GM12801 (cell line): ENCODE data around the gene MCOLN2.

Experiments
- TF ChIP-seq, protein P1 (sequence below): IDR thresholded peaks from one replicate; pipeline ENCODE4 v1.5.1; 2011; ENCODE audit warnings: control low read depth; ENCODE audit not compliant: insufficient read length; ENCODE audit errors: extremely low read depth

Gene MCOLN2

DNA sequence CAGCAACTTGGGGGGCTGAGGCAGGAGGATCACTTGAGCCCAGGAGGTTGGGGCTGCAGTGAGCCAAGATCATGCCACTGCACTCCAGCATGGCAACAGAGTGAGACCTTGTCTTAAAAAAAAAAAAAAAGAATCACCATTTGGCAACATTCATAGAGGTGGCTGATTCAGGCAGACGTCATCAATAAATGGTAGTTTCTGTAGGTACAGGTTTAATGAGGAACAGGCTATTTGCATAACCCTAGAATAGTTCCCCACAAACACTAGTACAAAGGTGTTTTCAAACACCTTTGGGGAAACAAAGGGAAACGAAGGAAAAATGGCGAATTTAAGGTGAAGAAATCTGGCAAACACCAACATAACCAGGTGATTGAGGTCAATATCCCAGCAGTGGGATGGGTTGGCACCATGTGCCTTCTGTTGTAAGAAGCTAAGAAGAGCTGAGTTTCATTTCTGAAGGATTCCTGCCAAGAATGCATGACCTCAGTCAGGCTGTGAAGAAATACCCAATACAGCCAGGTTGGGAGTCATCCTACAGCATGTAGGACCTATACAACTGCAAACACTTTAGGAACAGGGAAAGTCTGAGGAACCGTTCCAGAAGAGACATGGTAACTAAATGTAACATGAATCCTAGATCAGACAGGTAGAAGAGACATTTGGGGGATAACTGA lies 109.5 kb downstream of the MCOLN2 start:
- TF ChIP-seq, protein P1, sequence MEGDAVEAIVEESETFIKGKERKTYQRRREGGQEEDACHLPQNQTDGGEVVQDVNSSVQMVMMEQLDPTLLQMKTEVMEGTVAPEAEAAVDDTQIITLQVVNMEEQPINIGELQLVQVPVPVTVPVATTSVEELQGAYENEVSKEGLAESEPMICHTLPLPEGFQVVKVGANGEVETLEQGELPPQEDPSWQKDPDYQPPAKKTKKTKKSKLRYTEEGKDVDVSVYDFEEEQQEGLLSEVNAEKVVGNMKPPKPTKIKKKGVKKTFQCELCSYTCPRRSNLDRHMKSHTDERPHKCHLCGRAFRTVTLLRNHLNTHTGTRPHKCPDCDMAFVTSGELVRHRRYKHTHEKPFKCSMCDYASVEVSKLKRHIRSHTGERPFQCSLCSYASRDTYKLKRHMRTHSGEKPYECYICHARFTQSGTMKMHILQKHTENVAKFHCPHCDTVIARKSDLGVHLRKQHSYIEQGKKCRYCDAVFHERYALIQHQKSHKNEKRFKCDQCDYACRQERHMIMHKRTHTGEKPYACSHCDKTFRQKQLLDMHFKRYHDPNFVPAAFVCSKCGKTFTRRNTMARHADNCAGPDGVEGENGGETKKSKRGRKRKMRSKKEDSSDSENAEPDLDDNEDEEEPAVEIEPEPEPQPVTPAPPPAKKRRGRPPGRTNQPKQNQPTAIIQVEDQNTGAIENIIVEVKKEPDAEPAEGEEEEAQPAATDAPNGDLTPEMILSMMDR = no peak

DNA sequence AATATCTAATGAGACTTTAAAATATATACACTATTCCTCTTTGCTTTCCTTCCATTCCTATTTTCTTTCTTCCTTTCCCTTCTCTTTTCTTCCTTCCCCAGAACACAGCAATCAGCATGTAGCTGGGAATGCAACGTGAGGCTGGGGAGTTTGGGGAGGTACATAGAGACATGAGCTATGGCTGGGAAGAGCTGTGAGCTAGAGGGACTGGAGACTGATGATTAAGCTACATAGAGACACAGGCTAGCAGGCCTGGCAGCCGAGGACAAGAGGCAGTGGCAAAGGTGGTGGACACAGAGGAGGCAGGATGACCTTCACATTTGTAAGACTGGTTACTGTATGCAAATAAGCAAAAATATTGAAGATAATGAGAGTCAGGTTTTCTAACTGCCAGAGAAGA lies 111.4 kb downstream of the MCOLN2 start:
- TF ChIP-seq, protein P1 = no peak

DNA sequence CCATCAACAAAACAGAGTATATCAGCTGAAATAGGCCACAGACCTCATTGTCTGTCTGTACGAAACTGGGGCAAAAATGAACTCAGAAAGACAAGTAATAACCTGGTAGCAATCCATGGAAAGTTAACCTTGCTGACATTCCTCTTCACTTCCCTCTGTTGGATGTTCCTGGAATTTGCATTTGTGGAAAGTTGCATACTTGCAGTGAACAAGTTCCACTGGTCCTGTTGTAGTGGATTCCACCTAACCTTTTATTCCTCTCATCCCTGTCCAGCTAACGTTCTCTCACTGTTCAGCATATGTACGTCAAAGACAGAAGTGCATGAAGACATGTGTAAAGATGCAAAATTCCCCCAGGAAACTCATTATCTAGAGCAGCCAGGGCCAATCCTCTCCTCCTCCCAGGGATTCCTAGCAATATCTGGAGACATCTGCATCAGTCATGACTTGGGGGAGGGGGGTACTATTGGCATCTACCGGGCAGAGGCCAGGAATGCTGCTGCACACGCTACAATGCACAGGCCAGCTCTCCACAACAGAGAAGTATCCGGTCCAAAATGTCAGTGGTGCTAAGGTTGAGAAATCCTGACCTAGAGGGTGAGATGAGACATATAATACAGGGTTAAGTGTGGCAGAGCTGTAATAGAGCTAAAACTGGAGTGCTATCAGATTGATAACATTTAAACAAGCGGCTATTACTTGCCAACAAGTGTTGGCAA lies 112.1 kb downstream of the MCOLN2 start:
- TF ChIP-seq, protein P1 = no peak

DNA sequence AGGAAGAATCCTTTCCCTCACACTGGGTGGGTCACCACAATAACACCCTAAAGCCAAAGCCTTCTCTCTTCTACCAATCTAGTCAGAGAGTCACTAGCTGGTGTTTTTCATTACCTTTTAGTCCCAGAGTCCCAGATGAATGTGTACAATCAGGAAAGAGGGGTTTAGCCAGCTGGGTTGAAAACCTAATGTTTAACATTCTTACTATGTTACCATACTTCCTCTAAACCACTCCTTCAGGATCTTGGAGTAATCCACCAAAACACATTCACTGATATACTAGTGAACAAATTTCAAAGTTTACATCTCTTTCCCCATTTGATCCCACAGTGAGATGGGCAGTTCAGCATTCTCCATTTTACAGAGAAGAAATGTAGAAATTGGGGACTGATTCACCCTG lies 113.6 kb downstream of the MCOLN2 start:
- TF ChIP-seq, protein P1 = no peak

DNA sequence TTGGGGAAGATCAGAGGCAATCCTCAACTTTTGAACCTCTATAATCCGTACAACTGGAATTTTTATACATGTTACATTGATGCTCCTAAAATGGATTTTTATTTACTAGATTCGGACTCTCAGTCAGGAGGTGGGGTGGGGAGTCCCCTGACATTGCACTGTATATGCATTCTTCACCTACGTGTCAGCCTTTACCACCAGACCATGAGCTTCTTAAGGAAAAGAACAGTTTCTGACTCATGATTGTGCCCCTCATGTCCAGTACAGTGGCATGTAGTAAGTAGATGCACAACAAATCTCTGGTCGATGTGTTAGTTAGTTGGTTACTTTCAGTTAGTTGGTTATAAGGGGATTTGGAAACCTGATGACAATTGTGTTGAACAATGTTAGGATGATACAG lies 119.3 kb downstream of the MCOLN2 start:
- TF ChIP-seq, protein P1 = no peak

DNA sequence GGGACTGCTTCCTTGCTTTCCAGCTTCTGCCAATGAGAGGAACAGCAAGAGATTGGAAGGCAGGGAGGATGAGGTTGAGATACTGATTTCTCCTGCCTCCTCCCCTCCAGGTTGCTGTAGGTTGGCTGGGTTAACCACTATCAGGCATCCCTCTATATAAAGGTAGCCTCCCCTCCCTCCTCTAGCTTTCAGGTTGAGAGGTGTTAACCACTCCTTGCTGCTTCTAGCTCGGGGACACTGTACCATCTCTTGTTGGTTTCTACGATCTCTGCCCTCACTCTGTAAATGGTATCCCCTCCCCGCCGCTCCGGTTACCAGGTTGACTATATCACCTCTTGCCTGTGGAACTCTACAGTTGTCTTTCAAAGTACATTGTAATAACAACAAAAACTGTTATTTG lies 120.6 kb downstream of the MCOLN2 start:
- TF ChIP-seq, protein P1 = no peak
